Cardiac fibroblast (primary cell): ENCODE data around the gene COPA.
A peak's percentile ranks its signal among the peaks of the same experiment; 100 is the strongest.

Experiments used
- DNase-seq, 2 donors: peaks; one replicate each; pipeline versions ENCODE4 v3.0.0 to v3.0.0-alpha.2; 2010; ENCODE audit warnings: low read depth in 2 of 2
- H3K4me3 ChIP-seq, 2 donors: replicated peaks in 1 of 2; 1 replicate in 1 of 2; 2 replicates in 1 of 2; pipeline ENCODE4 v1.5.1; 2011; ENCODE audit warnings: low read depth in 2 of 2, low read length in 2 of 2, mild to moderate bottlenecking in 2 of 2, moderate library complexity in 1 of 2
- TF ChIP-seq, protein P1 (sequence below): IDR thresholded peaks from one replicate; pipeline ENCODE4 v1.5.1; 2011; ENCODE audit warnings: low read depth, mild to moderate bottlenecking, low read length, inconsistent platforms

Gene COPA

DNA sequence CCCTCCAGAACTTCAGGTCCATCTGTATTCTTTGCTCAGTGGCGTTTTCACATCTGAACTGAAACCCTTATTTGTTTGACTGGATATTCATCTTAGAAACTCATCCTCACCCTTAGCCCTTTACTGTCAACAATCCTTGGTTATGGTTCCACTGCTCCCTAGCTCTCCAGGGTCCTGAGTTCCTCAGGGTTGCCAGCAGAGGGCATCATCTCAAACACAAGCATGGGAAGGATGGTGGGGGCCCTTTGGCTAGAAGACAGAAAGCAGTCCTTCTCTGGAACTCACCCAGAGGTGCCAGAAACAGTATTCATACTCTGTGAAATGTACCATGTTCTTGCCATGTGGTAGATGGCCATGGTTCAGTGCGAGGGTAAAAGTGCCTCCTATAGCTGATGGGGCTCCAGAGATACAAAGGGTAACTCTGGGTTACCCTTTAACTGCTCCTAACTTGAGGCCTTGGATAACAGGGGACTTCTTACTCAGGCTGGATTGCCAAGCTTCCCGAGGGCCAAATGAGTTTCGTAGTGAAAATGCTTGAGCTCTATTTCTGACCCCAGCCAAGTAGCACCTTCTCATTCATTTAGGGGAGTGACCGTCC lies 11.4 kb upstream of the COPA start:
- DNase-seq: peak; percentile 34 to 46
- TF ChIP-seq, protein P1, sequence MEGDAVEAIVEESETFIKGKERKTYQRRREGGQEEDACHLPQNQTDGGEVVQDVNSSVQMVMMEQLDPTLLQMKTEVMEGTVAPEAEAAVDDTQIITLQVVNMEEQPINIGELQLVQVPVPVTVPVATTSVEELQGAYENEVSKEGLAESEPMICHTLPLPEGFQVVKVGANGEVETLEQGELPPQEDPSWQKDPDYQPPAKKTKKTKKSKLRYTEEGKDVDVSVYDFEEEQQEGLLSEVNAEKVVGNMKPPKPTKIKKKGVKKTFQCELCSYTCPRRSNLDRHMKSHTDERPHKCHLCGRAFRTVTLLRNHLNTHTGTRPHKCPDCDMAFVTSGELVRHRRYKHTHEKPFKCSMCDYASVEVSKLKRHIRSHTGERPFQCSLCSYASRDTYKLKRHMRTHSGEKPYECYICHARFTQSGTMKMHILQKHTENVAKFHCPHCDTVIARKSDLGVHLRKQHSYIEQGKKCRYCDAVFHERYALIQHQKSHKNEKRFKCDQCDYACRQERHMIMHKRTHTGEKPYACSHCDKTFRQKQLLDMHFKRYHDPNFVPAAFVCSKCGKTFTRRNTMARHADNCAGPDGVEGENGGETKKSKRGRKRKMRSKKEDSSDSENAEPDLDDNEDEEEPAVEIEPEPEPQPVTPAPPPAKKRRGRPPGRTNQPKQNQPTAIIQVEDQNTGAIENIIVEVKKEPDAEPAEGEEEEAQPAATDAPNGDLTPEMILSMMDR: peak; percentile 65
- H3K4me3 ChIP-seq: no peak overlapping the region

DNA sequence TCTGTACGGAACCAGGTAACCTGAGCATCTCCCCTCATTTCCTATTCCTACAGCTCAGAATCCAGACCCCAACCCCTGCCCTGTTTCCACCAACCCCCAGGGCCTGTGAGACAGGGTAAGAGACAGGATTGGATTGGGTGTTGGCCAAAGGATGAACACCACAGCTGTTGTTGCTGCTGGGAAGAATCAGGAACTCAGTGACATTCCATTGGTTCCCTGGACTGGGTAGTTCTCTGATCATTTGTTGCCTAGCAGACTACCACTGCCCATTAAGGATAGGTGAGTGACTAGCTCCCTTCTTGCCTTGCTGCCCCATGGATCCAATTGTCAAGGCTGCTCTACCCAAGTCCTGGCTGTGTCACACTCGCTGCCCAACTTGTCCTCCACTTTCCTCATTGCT lies 10.2 kb upstream of the COPA start:
- DNase-seq: no peak
- TF ChIP-seq, protein P1: no peak
- H3K4me3 ChIP-seq: no peak overlapping the region

DNA sequence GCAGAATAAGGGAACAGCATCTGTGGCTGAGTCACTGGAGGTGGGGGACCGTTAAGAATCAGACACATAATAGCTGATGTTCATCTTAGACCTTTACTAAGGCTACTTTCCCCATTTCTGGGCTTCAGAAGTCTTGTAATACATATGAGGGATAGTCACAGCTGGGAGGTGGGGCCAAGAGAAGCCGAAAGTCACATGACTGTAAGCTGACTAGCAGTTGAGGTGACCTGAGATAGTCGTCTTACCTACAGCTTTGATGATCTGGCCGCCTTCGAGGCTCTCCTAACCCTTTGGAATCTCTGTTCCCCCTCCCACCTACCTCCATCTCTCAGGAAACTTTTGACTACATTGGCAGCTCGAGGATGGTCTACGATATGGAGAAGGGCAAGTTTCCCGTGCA lies 9.5 kb upstream of the COPA start:
- no peak for DNase-seq
- TF ChIP-seq, protein P1: no peak
- no peak overlapping the region for H3K4me3 ChIP-seq

DNA sequence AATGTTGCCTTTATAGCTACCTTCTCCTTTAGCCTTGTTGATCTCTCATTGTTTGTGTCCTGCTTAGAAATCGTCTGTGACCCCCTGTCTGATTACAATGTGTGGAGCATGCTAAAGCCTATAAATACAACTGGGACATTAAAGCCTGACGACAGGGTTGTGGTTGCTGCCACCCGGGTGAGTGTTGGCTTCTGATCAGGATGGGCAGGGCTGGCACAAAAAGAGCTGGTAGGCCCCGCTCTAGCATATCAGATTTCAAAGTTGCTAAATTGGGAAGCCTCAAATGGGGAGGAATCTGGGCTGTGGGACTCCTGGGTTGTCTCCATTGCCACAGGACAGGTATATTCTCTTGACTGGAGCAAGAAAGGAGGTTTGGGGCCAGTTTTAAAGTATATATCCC lies 8.6 kb upstream of the COPA start:
- TF ChIP-seq, protein P1: no peak
- no peak for DNase-seq
- no peak overlapping the region for H3K4me3 ChIP-seq

DNA sequence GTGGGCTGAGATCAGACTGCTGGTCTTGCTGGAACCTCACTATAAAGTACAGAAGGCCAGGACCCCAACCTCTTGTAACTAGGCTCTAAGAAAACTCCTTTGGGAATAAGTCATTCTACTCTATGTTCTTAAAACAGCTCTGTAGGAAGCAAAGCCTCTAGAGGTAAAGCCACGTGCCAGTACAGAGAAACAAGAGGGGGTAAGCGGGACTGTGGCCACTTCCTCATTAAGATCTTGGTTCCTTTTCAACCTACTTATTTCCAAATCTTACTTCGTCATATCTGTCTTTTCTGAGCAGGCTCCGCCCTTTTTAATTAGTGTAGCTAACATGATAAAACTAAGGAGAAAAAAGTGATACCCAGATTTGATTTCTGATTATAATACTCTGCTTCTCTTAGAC lies 3.9 kb upstream of the COPA start:
- DNase-seq: no peak
- no peak overlapping the region for H3K4me3 ChIP-seq
- TF ChIP-seq, protein P1: no peak

DNA sequence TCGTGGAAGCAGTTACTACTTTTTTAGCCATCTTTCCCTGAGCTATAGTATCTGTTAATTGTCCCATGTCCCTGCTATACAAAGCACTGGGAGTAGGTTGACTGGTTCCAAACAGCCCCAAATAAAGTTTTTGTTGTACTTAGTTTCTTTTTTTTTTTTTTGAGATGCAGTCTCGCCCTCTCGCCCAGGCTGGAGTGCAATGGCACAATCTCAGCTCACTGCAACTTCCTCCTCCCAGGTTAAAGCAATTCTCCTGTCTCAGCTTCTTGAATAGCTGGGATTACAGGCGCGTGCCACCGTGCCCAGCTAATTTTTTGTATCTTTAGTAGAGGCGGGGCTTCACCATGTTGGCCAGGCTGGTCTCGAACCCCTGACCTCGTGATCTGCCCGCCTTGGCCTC lies 3.4 kb upstream of the COPA start:
- DNase-seq: no peak
- TF ChIP-seq, protein P1: no peak

DNA sequence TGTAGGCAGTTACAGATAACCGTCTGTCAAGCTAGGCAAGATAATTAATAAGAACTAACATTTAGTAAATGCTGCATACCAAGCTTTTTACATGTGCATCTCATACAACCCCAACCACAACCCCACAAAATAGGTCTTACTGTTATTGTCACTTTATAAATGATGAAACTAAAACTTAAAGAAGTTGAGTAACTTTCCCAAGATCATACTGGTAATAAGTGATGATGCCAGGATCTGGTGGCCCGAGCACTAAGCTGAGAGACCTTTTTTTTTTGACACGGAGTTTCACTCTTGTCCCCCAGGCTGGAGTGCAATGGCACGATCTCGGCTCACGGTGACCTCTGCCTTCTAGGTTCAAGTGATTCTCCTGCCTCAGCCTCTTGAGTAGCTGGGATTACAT lies 1.9 kb upstream of the COPA start:
- TF ChIP-seq, protein P1: no peak
- no peak for DNase-seq
- H3K4me3 ChIP-seq: no peak overlapping the region

More for the DNA sequence above, 3.4 kb upstream of the COPA start:
- H3K4me3 ChIP-seq: no peak overlapping the region
